AG20443 (cell line): ENCODE results near the gene FLNB.

ENCODE experiments used
- DNase-seq: peaks from one replicate; pipeline ENCODE4 v3.0.0; 2012; ENCODE audit warnings: low spot score, mixed read lengths

FLNB gene

GRCh38 chr3:58008141-58009025 lies at the start of gene FLNB:
TSS of gene FLNB (plus strand) at chr3:58008422. CDS start at chr3:58008565, 143 bp downstream.
- DNase-seq: peak; percentile 98

- peak; percentile 48 for DNase-seq
These were observed 49.4 kb upstream of the FLNB start for GRCh38 chr3:57958642-57959422.

GRCh38 chr3:57959423-57960173 lies 48.6 kb upstream of the FLNB start:
- DNase-seq: peak; percentile 23

GRCh38 chr3:57960174-57960505 lies 48.1 kb upstream of the FLNB start:
- no peak for DNase-seq

GRCh38 chr3:57961177-57961827 lies 46.9 kb upstream of the FLNB start:
- no peak for DNase-seq

GRCh38 chr3:57961828-57962447 lies 46.3 kb upstream of the FLNB start:
- peak; percentile 28 for DNase-seq

- DNase-seq: no peak
These were observed 45.8 kb upstream of the FLNB start for GRCh38 chr3:57962448-57962834.

- DNase-seq: no peak
These were observed 44.3 kb upstream of the FLNB start for GRCh38 chr3:57963811-57964346.

GRCh38 chr3:57966829-57967228 lies 41.4 kb upstream of the FLNB start:
- DNase-seq: no peak

- DNase-seq: no peak
These were observed 40.6 kb upstream of the FLNB start for GRCh38 chr3:57967590-57967989.

GRCh38 chr3:57968501-57968900 lies 39.7 kb upstream of the FLNB start:
- no peak for DNase-seq

- no peak for DNase-seq
These were observed 36.2 kb upstream of the FLNB start for GRCh38 chr3:57971975-57972374.

- no peak for DNase-seq
These were observed 35.6 kb upstream of the FLNB start for GRCh38 chr3:57972531-57973111.

GRCh38 chr3:57973715-57974477 lies 34.3 kb upstream of the FLNB start:
- no peak for DNase-seq

- DNase-seq: peak; percentile 87
These were observed 33.3 kb upstream of the FLNB start for GRCh38 chr3:57974796-57975388.

- DNase-seq: no peak
These were observed 30.4 kb upstream of the FLNB start for GRCh38 chr3:57977818-57978235.

- no peak for DNase-seq
These were observed 29.9 kb upstream of the FLNB start for GRCh38 chr3:57978316-57978715.

- no peak for DNase-seq
These were observed 27.8 kb upstream of the FLNB start for GRCh38 chr3:57980416-57980815.

- DNase-seq: no peak
These were observed 26.6 kb upstream of the FLNB start for GRCh38 chr3:57981483-57982087.
